CD4-positive, alpha-beta memory T cell (primary cell): ENCODE measurements around the gene PRDM15. TPM values are rescaled to one million over a fixed set of nuclear protein-coding genes. Genes with fewer than 3 reads are reported as not detected.

Experiments
- CTCF ChIA-PET: fragments of 350-600 bp; sonication (Branson Sonifier 250); formaldehyde crosslinking; loops from one replicate; lab custom pipeline; 2021; ENCODE audit warnings: inconsistent platforms; ENCODE audit not compliant: partially characterized antibody; lab: Charles Lee
- POLR2A ChIA-PET: fragments of 350-600 bp; sonication (Branson Sonifier 250); formaldehyde crosslinking; loops from one replicate; lab custom pipeline; 2021; ENCODE audit not compliant: partially characterized antibody; lab: Charles Lee
- DNase-seq, 5 donors: peaks; one replicate each; pipeline versions ENCODE4 v3.0.0 to v3.0.0-alpha.2; 2020 to 2022; ENCODE audit warnings: mixed read lengths in 1 of 5
- H3K27ac ChIP-seq: one replicate; pipeline ENCODE4 v1.7.0; 2013; ENCODE audit warnings: low read depth, low read length
- H3K27me3 ChIP-seq: 2 replicates; pipeline ENCODE4 v1.7.0; 2013; ENCODE audit warnings: mild to moderate bottlenecking, low read length, moderate library complexity; ENCODE audit not compliant: insufficient read depth
- H3K36me3 ChIP-seq: 2 replicates; pipeline ENCODE4 v1.7.0; 2013; ENCODE audit warnings: mild to moderate bottlenecking, low read length, moderate library complexity; ENCODE audit not compliant: insufficient read depth
- H3K4me1 ChIP-seq: 2 replicates; pipeline ENCODE4 v1.7.0; 2013; ENCODE audit warnings: mild to moderate bottlenecking, low read length, moderate library complexity; ENCODE audit not compliant: insufficient read depth
- H3K4me3 ChIP-seq, 2 donors: one replicate each; pipeline ENCODE4 v1.7.0; 2013; ENCODE audit warnings: low read length in 2 of 2, mild to moderate bottlenecking in 1 of 2
- H3K9me3 ChIP-seq, 2 donors: one replicate each; pipeline ENCODE4 v1.7.0; 2013; ENCODE audit warnings: low read length in 2 of 2, control low read depth in 1 of 2; ENCODE audit not compliant: control insufficient read depth in 1 of 2
- H3K27ac Mint-ChIP-seq, 7 donors: one replicate each; pipeline ENCODE4 v1.8.0; 2020 to 2021; ENCODE audit warnings: mixed read lengths in 7 of 7, mild to moderate bottlenecking in 6 of 7, inconsistent platforms in 3 of 7, moderate library complexity in 3 of 7
- H3K27me3 Mint-ChIP-seq, 2 donors: one replicate each; pipeline ENCODE4 v1.8.0; 2020 to 2021; ENCODE audit warnings: mixed read lengths in 2 of 2
- H3K36me3 Mint-ChIP-seq, 2 donors: one replicate each; pipeline ENCODE4 v1.8.0; 2020 to 2021; ENCODE audit warnings: mixed read lengths in 2 of 2, inconsistent platforms in 1 of 2, mild to moderate bottlenecking in 1 of 2
- H3K4me1 Mint-ChIP-seq, 4 donors: one replicate each; pipeline ENCODE4 v1.8.0; 2020 to 2021; ENCODE audit warnings: mixed read lengths in 4 of 4, mild to moderate bottlenecking in 1 of 4
- H3K4me3 Mint-ChIP-seq, 8 donors: one replicate each; pipeline ENCODE4 v1.8.0; 2020 to 2021; ENCODE audit warnings: mixed read lengths in 8 of 8, mild to moderate bottlenecking in 7 of 8, moderate library complexity in 6 of 8, inconsistent platforms in 3 of 8
- H3K9me3 Mint-ChIP-seq, 8 donors: one replicate each; pipeline ENCODE4 v1.8.0; 2020 to 2021; ENCODE audit warnings: mixed read lengths in 8 of 8, mild to moderate bottlenecking in 5 of 8, inconsistent platforms in 3 of 8, moderate library complexity in 1 of 8
- intact Hi-C: fragments of 100-400 bp; cut with micrococcal nuclease; formaldehyde crosslinking; loops from one replicate; pipeline ENCODE4 v1.15.1; 2023
- polyA plus RNA-seq, 2 donors: library from polyadenylated mRNA; unstranded; fragments of 300-500 nt; fragmentation: Illumina TruSeq; gene quantifications; one replicate each; pipeline ENCODE4 v1.2.3, GENCODE V29; 2021
- total RNA-seq, 2 experiments: library from RNA; stranded (reverse); gene quantifications; one replicate each; pipeline ENCODE4 v1.2.3, GENCODE V29; 2021

The PRDM15 gene
- total and polyA plus RNA-seq, 4 experiments from 2014 or later: 0.50 to 14.3 (median 8.8) TPM

DNA sequence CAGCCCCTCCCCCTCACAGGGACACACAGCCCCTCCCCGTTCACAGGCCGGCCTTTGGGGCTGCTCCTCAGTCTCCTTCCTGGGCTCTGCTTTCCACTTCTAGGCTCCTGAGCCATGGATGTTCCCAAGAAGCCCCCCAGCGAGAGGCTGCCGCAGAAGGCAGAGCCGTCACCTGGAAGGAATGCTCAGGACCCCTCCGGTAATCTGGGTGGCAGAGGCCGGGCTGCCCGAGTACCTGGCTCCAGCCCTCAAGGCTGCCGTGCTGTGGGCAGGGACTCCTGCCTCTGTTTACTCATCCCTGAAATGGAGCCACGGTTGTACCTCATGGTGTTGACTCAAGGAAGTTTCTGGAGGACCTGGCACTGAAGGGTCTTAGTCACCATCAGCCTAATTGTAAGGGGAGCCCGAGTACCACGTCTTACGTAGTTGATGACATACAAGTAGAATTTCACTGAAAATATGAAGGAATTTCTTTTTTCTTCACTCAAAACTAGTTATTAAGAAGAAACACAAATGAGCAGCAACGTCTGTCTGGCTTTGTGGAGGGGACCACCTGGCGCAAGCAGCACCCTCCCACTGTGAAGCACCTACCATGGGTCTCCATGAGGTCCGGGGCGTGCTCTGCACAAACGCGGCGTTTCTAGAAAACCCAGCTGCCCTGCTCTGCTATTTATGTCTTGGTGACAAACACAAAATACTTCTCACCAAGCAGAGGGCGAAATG lies 33.7 kb downstream of the PRDM15 start:
- Histone ChIP-seq H3K27ac (no peak overlapping the region), H3K27me3 (no peaks in the 10 kb centered on the region), H3K4me3 (no peak overlapping the region), H3K4me1 (no peaks in the 10 kb centered on the region), H3K9me3 (no peaks in the 10 kb centered on the region), H3K36me3 (no peaks in the 10 kb centered on the region)
- H3K4me1 Mint-ChIP-seq: peaks cover 0 to 1% (median 0%) of the 10 kb centered on the region in 4 donors
- ChIA-PET POLR2A (no interaction called here), CTCF (interaction anchor here (1.0 kb wide), 1 partner anchor 262 kb away, joined by 3 read pairs; no protein-coding TSS in a partner anchor)
- H3K27ac Mint-ChIP-seq: no peak overlapping the region
- no peak overlapping the region for H3K4me3 Mint-ChIP-seq
- intact Hi-C loops: no loop called here
- peaks cover 0 to 10% (median 7%) of the 10 kb centered on the region in 8 donors for H3K9me3 Mint-ChIP-seq
- no peaks in the 10 kb centered on the region for H3K27me3 Mint-ChIP-seq
- peaks cover 22 to 43% of the 10 kb centered on the region in 2 donors for H3K36me3 Mint-ChIP-seq
- DNase-seq: no peak

DNA sequence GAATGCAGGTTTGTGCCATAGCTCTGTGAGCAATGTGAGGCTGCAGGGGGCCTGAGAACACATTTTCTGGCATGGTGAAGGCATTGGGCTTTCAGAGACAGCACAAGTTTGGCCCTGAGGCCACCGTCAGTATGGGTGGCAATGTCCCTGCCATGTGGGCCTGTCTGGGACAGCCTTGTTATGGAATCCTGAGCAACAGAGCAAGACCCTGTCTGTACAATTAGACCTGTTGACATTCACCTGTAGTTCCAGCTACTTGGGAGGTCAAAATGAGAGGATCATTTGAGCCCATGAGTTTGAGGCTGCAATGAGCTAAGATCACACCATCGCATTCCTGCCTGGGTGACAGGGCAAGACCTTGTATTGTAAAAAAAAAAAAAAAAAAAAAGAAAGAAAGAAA lies 35.6 kb downstream of the PRDM15 start:
- Histone ChIP-seq H3K9me3 (no peaks in the 10 kb centered on the region), H3K4me1 (no peaks in the 10 kb centered on the region), H3K36me3 (peaks cover 5% of the 10 kb centered on the region), H3K4me3 (no peak overlapping the region), H3K27me3 (no peaks in the 10 kb centered on the region), H3K27ac (no peak overlapping the region)
- Mint-ChIP-seq H3K36me3 (peaks cover 32 to 48% of the 10 kb centered on the region in 2 donors), H3K9me3 (peaks cover 0 to 12% (median 7%) of the 10 kb centered on the region in 8 donors), H3K27me3 (no peaks in the 10 kb centered on the region), H3K4me3 (no peak overlapping the region), H3K4me1 (peaks cover 0 to 1% (median 0%) of the 10 kb centered on the region in 4 donors), H3K27ac (peak overlapping the region in 1 of 7 donors; percentile 12)
- ChIA-PET CTCF (no interaction called here), POLR2A (no interaction called here)
- DNase-seq: no peak
- intact Hi-C loops: no loop called here

- Mint-ChIP-seq H3K27me3 (no peaks in the 10 kb centered on the region), H3K4me3 (no peak overlapping the region), H3K9me3 (peaks cover 0 to 12% (median 7%) of the 10 kb centered on the region in 8 donors), H3K27ac (no peak overlapping the region), H3K4me1 (peaks cover 0 to 1% (median 0%) of the 10 kb centered on the region in 4 donors), H3K36me3 (peaks cover 51 to 56% of the 10 kb centered on the region in 2 donors)
- intact Hi-C loops: no loop called here
- peaks cover 27% of the 10 kb centered on the region for H3K36me3 ChIP-seq
- H3K4me1 ChIP-seq: no peaks in the 10 kb centered on the region
- ChIA-PET POLR2A (no interaction called here), CTCF (no interaction called here)
- no peak overlapping the region for H3K4me3 ChIP-seq
- no peaks in the 10 kb centered on the region for H3K9me3 ChIP-seq
- no peaks in the 10 kb centered on the region for H3K27me3 ChIP-seq
- no peak for DNase-seq
- H3K27ac ChIP-seq: no peak overlapping the region
These were observed 38.3 kb downstream of the PRDM15 start for GRCh38 chr21:41840880-41841279.

DNA sequence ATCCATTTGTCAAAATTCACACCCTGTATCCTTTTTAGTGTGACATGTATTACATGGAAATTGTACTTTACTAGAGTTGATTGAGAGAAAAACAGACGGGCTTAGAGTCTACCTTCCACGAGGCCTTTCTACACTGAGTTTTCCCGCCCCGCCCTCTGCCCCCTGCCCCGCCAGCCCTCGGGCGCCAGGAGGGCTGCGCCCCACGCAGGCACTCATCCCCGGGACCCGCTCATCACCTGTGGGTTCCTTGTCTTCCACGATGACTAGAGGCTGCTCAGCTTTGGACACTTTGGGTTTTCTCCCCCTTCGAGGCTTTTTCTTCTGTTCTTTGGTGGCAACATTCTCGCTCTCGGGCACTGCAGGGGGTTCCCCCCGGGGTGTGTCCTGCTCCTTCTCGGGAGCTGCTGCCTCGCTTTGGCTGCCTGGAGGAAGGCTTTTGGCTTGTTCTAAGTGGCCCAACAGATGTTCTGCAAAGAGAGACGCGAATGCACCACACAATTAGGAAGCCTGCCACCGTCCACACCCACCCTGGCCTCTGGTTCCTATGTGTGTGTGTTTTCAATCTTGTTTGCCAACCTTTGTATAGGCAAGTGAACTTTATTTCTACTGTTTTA lies 39.6 kb downstream of the PRDM15 start:
- H3K4me3 Mint-ChIP-seq: no peak overlapping the region
- peaks cover 0 to 1% (median 0%) of the 10 kb centered on the region in 4 donors for H3K4me1 Mint-ChIP-seq

GRCh38 chr21:41837756-41838297 lies 41.3 kb downstream of the PRDM15 start:
- Histone ChIP-seq H3K9me3 (no peaks in the 10 kb centered on the region), H3K27me3 (no peaks in the 10 kb centered on the region), H3K4me3 (no peak overlapping the region), H3K4me1 (no peaks in the 10 kb centered on the region), H3K36me3 (peaks cover 33% of the 10 kb centered on the region), H3K27ac (no peak overlapping the region)
- Mint-ChIP-seq H3K4me1 (no peaks in the 10 kb centered on the region), H3K27me3 (no peaks in the 10 kb centered on the region), H3K36me3 (peaks cover 51 to 63% of the 10 kb centered on the region in 2 donors), H3K9me3 (peaks cover 0 to 12% (median 7%) of the 10 kb centered on the region in 8 donors), H3K27ac (no peak overlapping the region), H3K4me3 (no peak overlapping the region)
- intact Hi-C loops: no loop called here
- CTCF ChIA-PET: interaction anchor here (0.8 to 0.9 kb wide), 2 partner anchors 19 to 279 kb away, joined by 3 read pairs; no protein-coding TSS in a partner anchor
- DNase-seq: no peak
- POLR2A ChIA-PET: no interaction called here

More for the DNA sequence above, 39.6 kb downstream of the PRDM15 start:
- Histone ChIP-seq H3K27ac (no peak overlapping the region), H3K4me3 (no peak overlapping the region), H3K36me3 (peaks cover 33% of the 10 kb centered on the region), H3K4me1 (no peaks in the 10 kb centered on the region), H3K9me3 (no peaks in the 10 kb centered on the region), H3K27me3 (no peaks in the 10 kb centered on the region)
- Mint-ChIP-seq H3K9me3 (peaks cover 0 to 12% (median 7%) of the 10 kb centered on the region in 8 donors), H3K36me3 (peaks cover 51 to 58% of the 10 kb centered on the region in 2 donors), H3K27ac (no peak overlapping the region), H3K27me3 (no peaks in the 10 kb centered on the region)
- POLR2A ChIA-PET: no interaction called here
- no peak for DNase-seq
- intact Hi-C loops: no loop called here
- CTCF ChIA-PET: no interaction called here

DNA sequence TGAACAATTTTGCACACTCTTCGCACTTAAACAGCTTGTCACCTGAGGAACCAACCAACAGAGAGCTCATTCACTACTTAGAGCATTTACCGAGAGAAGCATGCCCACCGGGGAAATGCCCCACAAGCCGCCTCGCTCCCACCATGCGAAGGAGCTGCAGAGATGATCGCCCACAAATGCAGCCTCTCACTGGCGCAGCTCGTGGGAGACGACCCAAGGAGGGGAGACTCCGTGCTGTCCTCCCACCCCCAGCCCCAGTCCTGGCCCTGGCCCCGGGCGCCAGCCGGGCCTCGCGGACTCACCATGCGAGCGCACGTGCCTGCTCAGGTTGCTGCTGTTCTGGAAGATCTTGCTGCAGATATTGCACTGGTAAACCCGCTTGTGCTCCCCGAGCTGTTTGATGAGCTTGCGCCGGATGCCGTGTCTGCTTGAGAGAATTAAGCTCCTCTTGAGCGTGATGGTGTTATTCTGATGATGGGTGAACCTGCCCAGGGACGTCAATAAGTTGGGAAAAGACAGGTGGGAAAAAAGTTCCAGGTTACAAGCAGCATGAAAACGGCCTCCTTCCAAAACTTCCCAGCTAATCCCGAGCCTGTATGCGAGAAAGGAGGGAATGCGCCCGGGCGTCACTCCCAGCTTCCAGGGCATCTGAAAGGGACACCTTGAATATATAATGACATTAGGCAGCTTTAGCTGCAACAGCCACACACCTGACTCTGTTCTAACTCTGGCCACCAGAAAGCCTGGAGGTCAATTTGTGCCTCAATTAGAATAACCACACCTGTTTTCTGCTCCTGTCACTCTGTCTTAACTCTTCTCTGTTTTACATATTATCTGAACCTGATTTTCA lies 42.8 kb downstream of the PRDM15 start:
- no peaks in the 10 kb centered on the region for H3K27me3 ChIP-seq
- H3K9me3 ChIP-seq: no peaks in the 10 kb centered on the region
- H3K4me3 ChIP-seq: no peak overlapping the region
- H3K4me1 ChIP-seq: no peaks in the 10 kb centered on the region
- Mint-ChIP-seq H3K9me3 (peaks cover 0 to 11% (median 6%) of the 10 kb centered on the region in 8 donors), H3K4me3 (no peak overlapping the region), H3K27me3 (no peaks in the 10 kb centered on the region), H3K36me3 (peaks cover 41 to 64% of the 10 kb centered on the region in 2 donors), H3K4me1 (no peaks in the 10 kb centered on the region), H3K27ac (no peak overlapping the region)
- ChIA-PET CTCF (no interaction called here), POLR2A (interaction anchor here (0.6 kb wide), 1 partner anchor 12 kb away, joined by 3 read pairs; no protein-coding TSS in a partner anchor)
- peaks cover 33% of the 10 kb centered on the region for H3K36me3 ChIP-seq
- no peak overlapping the region for H3K27ac ChIP-seq
- DNase-seq: no peak
- intact Hi-C loops: no loop called here
